Endothelial cell of umbilical vein (primary cell): ENCODE measurements around the gene STK39. TPM values are rescaled to one million over a fixed set of nuclear protein-coding genes. Genes with fewer than 3 reads are reported as not detected.

Experiments used
- BruUV-seq: library from RNA; stranded (reverse); fragments of 400-500 nt; replicated peaks from 2 replicates; lab custom pipeline; 2021; lab: Mats Ljungman, UMichigan
- CTCF ChIA-PET: fragments of 300-600, 350-600 bp; sonication (Branson Sonifier 250); formaldehyde crosslinking; loops from one replicate; lab custom pipeline; 2021; ENCODE audit warnings: antibody characterized with exemption, inconsistent platforms; lab: Charles Lee
- POLR2A ChIA-PET: fragments of 300-600, 350-600 bp; sonication (Branson Sonifier 250); formaldehyde crosslinking; loops from one replicate; lab custom pipeline; 2021; ENCODE audit warnings: antibody characterized with exemption, inconsistent platforms; lab: Charles Lee
- DNase-seq: peaks from one replicate; pipeline ENCODE4 v3.0.0-alpha.2; 2011; ENCODE audit warnings: low read depth, low spot score
- FAIRE-seq: peaks from 2 replicates; lab custom pipeline; 2011; peaks lifted over from hg19 to GRCh38; lab: Jason Lieb, UNC
- H2AFZ ChIP-seq: 2 replicates; pipeline ENCODE4 v1.6.0; 2012; ENCODE audit warnings: low read depth, low read length, control low read depth, inconsistent platforms
- H3K27ac ChIP-seq: 2 replicates; pipeline ENCODE4 v1.5.1; 2011; ENCODE audit warnings: low read depth, mild to moderate bottlenecking, control low read depth, low read length, moderate library complexity; ENCODE audit not compliant: insufficient read depth
- H3K27me3 ChIP-seq, 2 experiments: 2 replicates each; pipeline versions ENCODE4 v1.6.0 to v1.6.1; 2011; ENCODE audit warnings: low read length in 2 of 2, mixed read lengths in 1 of 2; ENCODE audit not compliant: control insufficient read depth in 2 of 2, insufficient read depth in 2 of 2
- H3K36me3 ChIP-seq, 2 experiments: 2 replicates in 1 of 2; 3 replicates in 1 of 2; pipeline ENCODE4 v1.5.1; 2011; ENCODE audit warnings: low read length in 2 of 2, mild to moderate bottlenecking in 1 of 2, moderate library complexity in 1 of 2; ENCODE audit not compliant: control insufficient read depth in 2 of 2, insufficient read depth in 2 of 2; ENCODE audit errors: extremely low read depth in 1 of 2
- H3K4me1 ChIP-seq: 3 replicates; pipeline ENCODE4 v1.5.1; 2011; ENCODE audit warnings: mild to moderate bottlenecking, low read length; ENCODE audit not compliant: control insufficient read depth, insufficient read depth; ENCODE audit errors: extremely low read depth
- H3K4me2 ChIP-seq: 2 replicates; pipeline ENCODE4 v1.6.1; 2011; ENCODE audit warnings: low read length, control low read depth, mixed read lengths; ENCODE audit not compliant: insufficient read depth
- H3K4me3 ChIP-seq, 3 experiments: fragments of 200-600 bp in 1 of 3; sonication (generic), shearing (Covaris generic) in 1 of 3; replicated peaks in 1 of 3; 2 replicates each; pipeline ENCODE4 v1.5.1; 2011 to 2016; ENCODE audit warnings: control low read depth in 3 of 3, low read length in 3 of 3, mild to moderate bottlenecking in 2 of 3, inconsistent platforms in 1 of 3, low read depth in 1 of 3, moderate library complexity in 1 of 3; ENCODE audit not compliant: insufficient read depth in 1 of 3
- H3K79me2 ChIP-seq: 2 replicates; pipeline ENCODE4 v1.6.0; 2012; ENCODE audit warnings: low read length, inconsistent platforms; ENCODE audit not compliant: control insufficient read depth, insufficient read depth
- H3K9ac ChIP-seq: replicated peaks from 2 replicates; pipeline ENCODE3; 2011; ENCODE audit warnings: low read length, control low read depth; ENCODE audit not compliant: insufficient read depth; ENCODE audit errors: extremely low read depth
- H3K9me1 ChIP-seq: replicated peaks from 3 replicates; pipeline ENCODE4 v1.6.0; 2011; ENCODE audit warnings: mild to moderate bottlenecking, low read length; ENCODE audit not compliant: control insufficient read depth, insufficient read depth; ENCODE audit errors: extremely low read depth
- H3K9me3 ChIP-seq: replicated peaks from 2 replicates; pipeline ENCODE4 v1.5.1; 2012; ENCODE audit warnings: low read length, inconsistent platforms; ENCODE audit not compliant: control insufficient read depth, insufficient read depth
- H4K20me1 ChIP-seq: replicated peaks from 2 replicates; pipeline ENCODE3; 2011; ENCODE audit warnings: mild to moderate bottlenecking, low read length; ENCODE audit not compliant: control insufficient read depth, insufficient read depth; ENCODE audit errors: extremely low read depth
- CTCF ChIP-seq, 2 donors: IDR thresholded peaks; 1 replicate in 1 of 2; 2 replicates in 1 of 2; pipeline ENCODE4 v1.5.1; 2011; ENCODE audit warnings: low read length in 2 of 2, mild to moderate bottlenecking in 2 of 2, moderate library complexity in 2 of 2, control low read depth in 1 of 2, inconsistent platforms in 1 of 2, low read depth in 1 of 2; ENCODE audit not compliant: insufficient read depth in 1 of 2; ENCODE audit errors: extremely low read depth in 1 of 2
- EZH2 ChIP-seq: IDR thresholded peaks from 2 replicates; pipeline ENCODE4 v1.6.1; 2012; ENCODE audit warnings: borderline replicate concordance, low read depth, mild to moderate bottlenecking, moderate library complexity, low read length, inconsistent platforms; ENCODE audit not compliant: severe bottlenecking
- FOS ChIP-seq: IDR thresholded peaks from 2 replicates; pipeline ENCODE4 v1.6.1; 2011; ENCODE audit warnings: mild to moderate bottlenecking, low read length, moderate library complexity, borderline replicate concordance; ENCODE audit not compliant: insufficient read depth
- GATA2 ChIP-seq: IDR thresholded peaks from 2 replicates; pipeline ENCODE4 v1.7.0; 2011; ENCODE audit warnings: low read depth, mild to moderate bottlenecking, moderate library complexity, mixed read lengths, low read length; ENCODE audit not compliant: insufficient read length, insufficient read depth
- JUN ChIP-seq: IDR thresholded peaks from 2 replicates; pipeline ENCODE4 v1.6.1; 2011; ENCODE audit warnings: borderline replicate concordance, low read depth; ENCODE audit not compliant: insufficient read length, insufficient read depth
- MAX ChIP-seq: IDR thresholded peaks from 2 replicates; pipeline ENCODE4 v1.6.1; 2011; ENCODE audit not compliant: insufficient read depth, insufficient read length
- MYC ChIP-seq: IDR thresholded peaks from one replicate; pipeline ENCODE4 v1.6.1; 2011; ENCODE audit warnings: mild to moderate bottlenecking, low read depth, low read length
- POLR2A ChIP-seq: IDR thresholded peaks from 2 replicates; pipeline ENCODE4 v1.6.1; 2012; ENCODE audit warnings: low read depth, mild to moderate bottlenecking, control low read depth, low read length
- POLR2AphosphoS5 ChIP-seq: IDR thresholded peaks from 2 replicates; pipeline ENCODE4 v1.6.1; 2012; ENCODE audit warnings: low read depth, mild to moderate bottlenecking, control low read depth, low read length, moderate library complexity; ENCODE audit not compliant: insufficient read depth
- dilution Hi-C: fragments of 300-500 bp; cut with MboI; formaldehyde crosslinking; loops from one replicate; pipeline ENCODE4 v1.15.0; 2019; ENCODE audit warnings: low sequenced_read_pairs; ENCODE audit not compliant: extremely low pct_ligation_motif_present
- intact Hi-C: fragments of 100-400 bp; cut with micrococcal nuclease; formaldehyde crosslinking; loops from one replicate; pipeline ENCODE4 v1.10.0; 2022
- polyA plus RNA-seq, 4 experiments: library from polyadenylated mRNA; depleted of rRNA in 3 of 4; stranded (reverse) in 3 of 4; unstranded in 1 of 4; fragments of >200 nt; gene quantifications; 2 replicates each; pipeline versions ENCODE4 v1.2.1 to v1.2.3, GENCODE V29; 2011 to 2012; ENCODE audit warnings: missing spikeins in 1 of 4
- total RNA-seq: library from RNA; stranded (reverse); gene quantifications from 2 replicates; pipeline ENCODE4 v1.2.3, GENCODE V29; 2021

STK39 gene
- total and polyA plus RNA-seq, 2 donors (not counting 3 experiments of a cell fraction or from before 2014, with no cell fraction given): 4.6 to 13.1 TPM

- no peak for TF ChIP-seq FOS
- no peak for TF ChIP-seq JUN
- no peak for TF ChIP-seq MYC
- no peak for TF ChIP-seq POLR2A
- no peak for TF ChIP-seq POLR2AphosphoS5
- TF ChIP-seq MAX: no peak
- no peak for TF ChIP-seq GATA2
- TF ChIP-seq CTCF (IDR thresholded peaks at IDR 0.05; ENCODE audit: extremely low read depth in 1 of 2, insufficient read depth in 1 of 2, low read depth in 1 of 2, low read length in 2 of 2): no peak
- TF ChIP-seq EZH2: no peak
- Histone ChIP-seq H3K79me2 (no peaks in the 10 kb centered on the region), H2AFZ (no peak overlapping the region), H3K4me3 (no peak overlapping the region), H3K9ac (no peak overlapping the region), H3K27ac (no peak overlapping the region), H4K20me1 (no peaks in the 10 kb centered on the region), H3K4me2 (no peak overlapping the region), H3K9me1 (no peaks in the 10 kb centered on the region), H3K4me1 (no peaks in the 10 kb centered on the region), H3K36me3 (no peaks in the 10 kb centered on the region), H3K9me3 (no peaks in the 10 kb centered on the region), H3K27me3 (no peaks in the 10 kb centered on the region)
- dilution Hi-C loops (no loop called here), intact Hi-C loops (no loop called here)
- POLR2A ChIA-PET: no interaction called here
- CTCF ChIA-PET: no interaction called here
- no TSS peak for BruUV-seq
- FAIRE-seq (no peak), DNase-seq (no peak)
Measured at GRCh38 chr2:167986223-167986622, 261.2 kb downstream of the STK39 start.
